Karpas-422 (cell line): ENCODE results near the gene KLHL22. TPM values are rescaled to one million over a fixed set of nuclear protein-coding genes. Genes with fewer than 3 reads are reported as not detected.

Source experiments
- DNase-seq: peaks from one replicate; pipeline ENCODE4 v3.0.0-alpha.2; 2015
- H2AFZ ChIP-seq: fragments of 200-600 bp; sonication (generic); 2 replicates; pipeline ENCODE4 v1.6.1; 2014; ENCODE audit warnings: antibody characterized with exemption, low read length, mixed read lengths
- H3K27ac ChIP-seq: fragments of 200-600 bp; sonication (generic); 2 replicates; pipeline ENCODE4 v1.5.1; 2014; ENCODE audit warnings: mild to moderate bottlenecking, low read length, moderate library complexity
- H3K27me3 ChIP-seq: fragments of 200-600 bp; sonication (generic); 2 replicates; pipeline ENCODE4 v1.6.1; 2014; ENCODE audit warnings: low read length, mixed read lengths
- H3K36me3 ChIP-seq: fragments of 200-600 bp; sonication (generic); 2 replicates; pipeline ENCODE4 v1.6.1; 2014; ENCODE audit warnings: low read length, mixed read lengths; ENCODE audit not compliant: insufficient read depth
- H3K4me1 ChIP-seq: fragments of 200-600 bp; sonication (generic); 2 replicates; pipeline ENCODE4 v1.6.1; 2014; ENCODE audit warnings: mild to moderate bottlenecking, low read length, mixed read lengths
- H3K4me2 ChIP-seq: fragments of 200-600 bp; sonication (generic); 2 replicates; pipeline ENCODE4 v1.6.1; 2014; ENCODE audit warnings: low read length, low read depth, mild to moderate bottlenecking; ENCODE audit not compliant: poor library complexity, severe bottlenecking
- H3K4me3 ChIP-seq: fragments of 200-600 bp; sonication (generic); 2 replicates; pipeline ENCODE4 v1.5.1; 2014; ENCODE audit warnings: mild to moderate bottlenecking, antibody characterized with exemption, low read length, mixed read lengths
- H3K79me2 ChIP-seq: fragments of 200-600 bp; sonication (generic); 2 replicates; pipeline ENCODE4 v1.6.1; 2014; ENCODE audit warnings: mild to moderate bottlenecking, low read length, mixed read lengths
- H3K9ac ChIP-seq: fragments of 200-600 bp; sonication (generic); 2 replicates; pipeline ENCODE4 v1.6.0; 2014; ENCODE audit warnings: low read length
- H3K9me2 ChIP-seq: fragments of 200-600 bp; sonication (generic), shearing (Covaris generic); replicated peaks from 2 replicates; pipeline ENCODE4 v1.6.0; 2014; ENCODE audit warnings: mild to moderate bottlenecking, low read length, moderate library complexity; ENCODE audit not compliant: insufficient read depth
- H3K9me3 ChIP-seq: fragments of 300-700, 200-600 bp; sonication (generic); 2 replicates; pipeline ENCODE4 v1.6.1; 2014; ENCODE audit warnings: low read length, mixed read lengths
- H4K20me1 ChIP-seq: fragments of 200-600 bp; sonication (generic); 2 replicates; pipeline ENCODE4 v1.6.1; 2014; ENCODE audit warnings: mild to moderate bottlenecking, antibody characterized with exemption, low read length, low read depth; ENCODE audit not compliant: insufficient read depth
- total RNA-seq: library from RNA; depleted of rRNA; stranded (reverse); fragments of >200 nt; shearing (Covaris generic); gene quantifications from 2 replicates; pipeline ENCODE4 v1.2.3, GENCODE V29; 2014; ENCODE audit warnings: low replicate concordance

The KLHL22 gene
- total RNA-seq, 1 experiment from 2014 or later: 9.7 TPM

DNA sequence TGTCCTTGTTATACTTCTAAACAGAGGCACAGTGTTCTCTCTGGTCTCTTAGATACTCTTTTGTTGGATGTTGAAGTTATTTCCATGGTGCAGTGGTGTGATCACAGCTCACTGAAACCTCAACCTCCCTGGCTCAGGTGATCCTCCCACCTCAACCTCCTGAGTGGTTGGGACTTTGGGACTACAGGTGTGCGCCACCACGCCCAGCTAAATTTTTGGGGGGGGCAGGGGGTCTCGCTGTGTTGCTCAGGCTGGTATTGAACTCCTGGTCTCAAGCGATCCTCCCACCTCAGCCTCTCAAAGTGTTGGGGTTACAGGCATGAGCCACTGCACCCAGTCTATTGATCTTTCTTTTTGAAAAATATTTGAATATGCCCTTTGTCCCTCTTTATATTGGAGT lies 86.7 kb downstream of the KLHL22 start:
- no peaks in the 10 kb centered on the region for H3K27me3 ChIP-seq
- H3K4me2 ChIP-seq: no peak overlapping the region
- H3K36me3 ChIP-seq: no peaks in the 10 kb centered on the region
- no peaks in the 10 kb centered on the region for H3K4me1 ChIP-seq
- no peaks in the 10 kb centered on the region for H3K9me2 ChIP-seq
- H4K20me1 ChIP-seq: no peaks in the 10 kb centered on the region
- no peaks in the 10 kb centered on the region for H3K9me3 ChIP-seq
- no peak overlapping the region for H2AFZ ChIP-seq
- H3K79me2 ChIP-seq: no peaks in the 10 kb centered on the region
- H3K9ac ChIP-seq: no peak overlapping the region
- H3K4me3 ChIP-seq: no peak overlapping the region
- no peak for DNase-seq
- H3K27ac ChIP-seq: no peak overlapping the region

DNA sequence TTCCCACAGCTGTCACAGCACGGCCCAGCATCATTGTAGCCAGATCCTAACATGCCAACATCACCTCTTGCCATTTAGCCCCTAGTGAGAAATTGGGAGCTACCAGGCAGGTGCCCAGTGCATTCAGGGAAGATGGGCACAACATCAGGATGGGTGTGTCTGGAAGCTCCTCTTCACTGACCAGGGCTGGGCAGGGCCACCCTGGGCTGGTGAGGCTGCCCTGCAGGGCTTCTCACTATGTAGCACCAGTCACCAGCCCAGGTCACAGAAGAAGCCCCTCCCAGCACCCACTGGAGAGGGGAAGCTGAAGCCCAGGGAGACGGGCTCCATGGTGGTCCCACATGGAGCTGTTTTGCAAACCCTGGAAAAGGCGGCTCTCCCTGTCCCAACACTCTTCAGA lies 87.8 kb downstream of the KLHL22 start:
- Histone ChIP-seq H3K9me2 (no peaks in the 10 kb centered on the region), H4K20me1 (no peaks in the 10 kb centered on the region), H2AFZ (no peak overlapping the region), H3K36me3 (no peaks in the 10 kb centered on the region), H3K4me1 (no peaks in the 10 kb centered on the region), H3K4me2 (no peak overlapping the region), H3K27me3 (no peaks in the 10 kb centered on the region), H3K27ac (no peak overlapping the region), H3K79me2 (no peaks in the 10 kb centered on the region), H3K4me3 (no peak overlapping the region), H3K9me3 (no peaks in the 10 kb centered on the region), H3K9ac (no peak overlapping the region)
- DNase-seq: no peak

DNA sequence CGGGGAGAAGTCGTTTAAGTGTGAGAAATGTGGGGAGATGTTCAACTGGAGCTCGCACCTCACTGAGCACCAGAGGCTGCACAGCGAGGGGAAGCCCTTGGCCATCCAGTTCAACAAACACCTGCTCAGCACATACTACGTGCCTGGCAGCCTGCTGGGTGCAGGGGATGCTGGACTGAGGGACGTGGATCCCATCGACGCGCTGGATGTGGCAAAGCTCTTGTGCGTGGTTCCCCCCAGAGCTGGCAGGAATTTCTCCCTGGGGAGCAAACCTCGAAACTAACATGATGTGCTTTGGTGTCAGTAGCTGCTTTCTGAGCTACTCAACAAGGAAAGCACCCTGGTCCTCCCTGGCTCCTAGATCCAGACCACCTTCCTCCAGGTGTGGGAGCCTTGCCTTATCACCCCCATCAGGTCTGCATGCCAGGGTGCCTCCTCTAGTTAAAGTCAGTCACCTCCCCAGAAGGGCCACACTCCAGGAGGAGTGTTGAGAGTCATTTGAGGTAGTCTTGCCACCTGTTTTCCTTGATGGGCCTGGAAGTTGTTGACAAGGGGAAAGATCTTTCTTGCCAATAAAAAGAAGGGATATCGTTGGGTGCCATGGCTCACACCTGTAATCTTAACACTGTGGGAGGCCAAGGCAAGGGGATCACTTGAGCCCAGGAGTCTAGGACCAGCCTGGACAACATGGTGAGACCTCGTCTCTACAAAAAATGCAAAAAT lies 88.7 kb downstream of the KLHL22 start:
- no peak for DNase-seq
- Histone ChIP-seq H3K9me2 (no peaks in the 10 kb centered on the region), H4K20me1 (no peaks in the 10 kb centered on the region), H3K4me3 (no peak overlapping the region), H3K9ac (no peak overlapping the region), H2AFZ (no peak overlapping the region), H3K27ac (no peak overlapping the region), H3K4me2 (no peak overlapping the region), H3K27me3 (no peaks in the 10 kb centered on the region), H3K9me3 (no peaks in the 10 kb centered on the region), H3K4me1 (no peaks in the 10 kb centered on the region), H3K79me2 (no peaks in the 10 kb centered on the region), H3K36me3 (no peaks in the 10 kb centered on the region)

DNA sequence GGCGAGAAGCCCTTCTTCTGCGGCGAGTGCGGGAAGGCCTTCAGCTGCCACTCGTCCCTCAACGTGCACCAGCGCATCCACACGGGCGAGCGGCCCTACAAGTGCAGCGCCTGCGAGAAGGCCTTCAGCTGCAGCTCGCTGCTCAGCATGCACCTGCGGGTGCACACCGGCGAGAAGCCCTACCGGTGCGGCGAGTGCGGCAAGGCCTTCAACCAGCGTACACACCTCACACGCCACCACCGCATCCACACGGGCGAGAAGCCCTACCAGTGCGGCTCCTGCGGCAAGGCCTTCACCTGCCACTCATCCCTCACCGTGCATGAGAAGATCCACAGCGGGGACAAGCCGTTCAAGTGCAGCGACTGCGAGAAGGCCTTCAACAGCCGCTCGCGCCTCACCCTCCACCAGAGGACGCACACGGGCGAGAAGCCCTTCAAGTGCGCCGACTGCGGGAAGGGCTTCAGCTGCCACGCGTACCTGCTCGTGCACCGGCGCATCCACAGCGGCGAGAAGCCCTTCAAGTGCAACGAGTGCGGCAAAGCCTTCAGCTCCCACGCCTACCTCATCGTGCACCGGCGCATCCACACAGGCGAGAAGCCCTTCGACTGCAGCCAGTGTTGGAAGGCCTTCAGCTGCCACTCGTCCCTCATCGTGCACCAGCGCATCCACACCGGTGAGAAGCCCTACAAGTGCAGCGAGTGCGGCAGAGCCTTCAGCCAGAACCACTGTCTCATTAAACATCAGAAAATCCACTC lies 89.5 kb downstream of the KLHL22 start:
- H3K9ac ChIP-seq: no peak overlapping the region
- H3K9me2 ChIP-seq: no peaks in the 10 kb centered on the region
- no peaks in the 10 kb centered on the region for H3K27me3 ChIP-seq
- H3K79me2 ChIP-seq: no peaks in the 10 kb centered on the region
- no peak overlapping the region for H3K4me2 ChIP-seq
- H3K4me1 ChIP-seq: peaks cover under 1% of the 10 kb centered on the region; the same call in 1 of the 2 replicates
- no peak for DNase-seq
- no peak overlapping the region for H3K4me3 ChIP-seq
- H2AFZ ChIP-seq: no peak overlapping the region
- H3K36me3 ChIP-seq: no peaks in the 10 kb centered on the region
- no peak overlapping the region for H3K27ac ChIP-seq
- no peaks in the 10 kb centered on the region for H4K20me1 ChIP-seq
- H3K9me3 ChIP-seq: no peaks in the 10 kb centered on the region

DNA sequence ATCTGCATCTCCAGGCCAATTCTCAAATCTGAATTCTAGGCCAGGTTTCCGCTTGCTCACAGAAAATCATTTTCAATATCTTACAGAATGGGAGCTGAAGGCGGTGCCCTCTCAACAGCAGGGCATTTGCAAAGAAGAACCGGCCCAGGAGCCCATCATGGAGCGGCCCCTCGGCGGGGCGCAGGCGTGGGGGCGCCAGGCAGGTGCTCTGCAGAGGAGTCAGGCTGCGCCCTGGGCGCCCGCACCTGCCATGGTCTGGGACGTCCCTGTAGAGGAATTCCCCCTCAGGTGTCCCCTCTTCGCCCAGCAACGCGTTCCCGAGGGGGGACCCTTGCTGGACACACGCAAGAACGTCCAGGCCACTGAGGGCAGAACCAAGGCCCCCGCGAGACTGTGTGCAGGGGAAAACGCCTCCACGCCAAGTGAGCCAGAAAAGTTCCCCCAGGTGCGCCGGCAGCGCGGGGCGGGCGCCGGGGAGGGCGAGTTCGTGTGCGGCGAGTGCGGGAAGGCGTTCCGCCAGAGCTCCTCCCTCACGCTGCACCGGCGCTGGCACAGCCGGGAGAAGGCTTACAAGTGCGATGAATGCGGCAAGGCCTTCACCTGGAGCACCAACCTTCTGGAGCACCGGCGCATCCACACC lies 90.2 kb downstream of the KLHL22 start:
- Histone ChIP-seq H3K27me3 (no peaks in the 10 kb centered on the region), H3K4me1 (peaks cover 2% of the 10 kb centered on the region; the same call in 1 of the 2 replicates), H3K9me3 (no peaks in the 10 kb centered on the region), H2AFZ (no peak overlapping the region), H3K9me2 (no peaks in the 10 kb centered on the region), H3K4me2 (no peak overlapping the region), H3K36me3 (no peaks in the 10 kb centered on the region), H3K4me3 (no peak overlapping the region), H4K20me1 (no peaks in the 10 kb centered on the region), H3K9ac (no peak overlapping the region), H3K27ac (no peak overlapping the region), H3K79me2 (no peaks in the 10 kb centered on the region)
- DNase-seq: no peak

DNA sequence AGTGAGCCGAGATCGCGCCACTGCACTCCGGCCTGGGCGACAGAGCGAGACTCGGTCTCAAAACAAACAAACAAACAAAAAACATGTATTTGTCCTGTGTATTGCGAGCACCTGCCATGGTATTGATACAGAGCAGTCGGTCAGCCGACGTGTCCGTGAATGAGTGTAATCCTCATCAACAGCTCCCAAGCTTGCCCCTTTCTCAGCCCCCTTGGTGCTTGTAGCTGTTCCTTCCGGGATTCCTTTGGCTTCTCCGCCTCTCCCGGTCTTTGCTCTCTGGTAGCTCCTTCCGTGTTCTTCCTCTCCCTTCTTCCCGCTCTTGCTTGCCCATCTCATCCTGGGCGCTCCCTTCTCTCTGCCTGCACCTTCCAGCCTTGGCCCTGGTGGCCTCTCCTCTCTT lies 90.7 kb downstream of the KLHL22 start:
- Histone ChIP-seq H3K4me3 (no peak overlapping the region), H3K9me3 (no peaks in the 10 kb centered on the region), H3K9me2 (no peaks in the 10 kb centered on the region), H3K79me2 (no peaks in the 10 kb centered on the region), H3K36me3 (no peaks in the 10 kb centered on the region), H3K27ac (no peak overlapping the region), H4K20me1 (no peaks in the 10 kb centered on the region), H3K4me2 (no peak overlapping the region), H3K4me1 (peaks cover 2% of the 10 kb centered on the region; the same call in 1 of the 2 replicates), H3K27me3 (no peaks in the 10 kb centered on the region), H3K9ac (no peak overlapping the region), H2AFZ (no peak overlapping the region)
- no peak for DNase-seq

DNA sequence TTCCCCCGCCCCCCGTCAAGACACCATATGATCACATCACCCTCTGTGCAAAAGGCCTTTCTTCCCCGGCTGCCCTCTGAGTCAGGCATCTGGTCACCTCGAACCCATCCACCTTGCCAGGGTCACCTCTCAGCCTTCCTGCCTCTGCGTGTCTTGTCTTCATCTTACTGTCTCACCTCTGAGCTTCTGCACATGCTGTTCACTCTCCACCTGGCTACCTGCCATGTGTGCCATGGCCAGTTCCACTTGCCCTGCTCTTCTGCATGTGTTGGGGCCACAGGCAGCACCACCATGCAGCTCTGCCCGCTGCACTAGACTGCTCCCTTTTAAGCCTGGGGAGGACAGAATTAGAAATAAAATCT lies 91.8 kb downstream of the KLHL22 start:
- Histone ChIP-seq H2AFZ (no peak overlapping the region), H3K4me2 (no peak overlapping the region), H3K79me2 (no peaks in the 10 kb centered on the region), H3K4me1 (peaks cover 2% of the 10 kb centered on the region; the same call in 1 of the 2 replicates), H3K9me2 (no peaks in the 10 kb centered on the region), H3K9ac (no peak overlapping the region), H4K20me1 (no peaks in the 10 kb centered on the region), H3K4me3 (no peak overlapping the region), H3K9me3 (no peaks in the 10 kb centered on the region), H3K27me3 (no peaks in the 10 kb centered on the region), H3K27ac (no peak overlapping the region), H3K36me3 (no peaks in the 10 kb centered on the region)
- no peak for DNase-seq
